AG09309 (cell line): Measurements from ENCODE around the gene MAP4K1.
"Not testable (repeated sequence)": the region's sequence is repeated elsewhere in the genome, so short reads cannot be mapped to it uniquely, and the experiment has no call there.

ENCODE experiments used
- DNase-seq: peaks from one replicate; pipeline ENCODE4 v3.0.0-alpha.2; 2010; ENCODE audit warnings: low read depth
- H3K4me3 ChIP-seq: 2 replicates; pipeline ENCODE4 v1.5.1; 2011; ENCODE audit warnings: mild to moderate bottlenecking, low read depth, low read length, moderate library complexity; ENCODE audit not compliant: control insufficient read depth
- CTCF ChIP-seq: IDR thresholded peaks from 2 replicates; pipeline ENCODE4 v1.5.1; 2011; ENCODE audit warnings: mild to moderate bottlenecking, low read depth, low read length, inconsistent platforms; ENCODE audit not compliant: insufficient read depth, control insufficient read depth; ENCODE audit errors: missing control alignments

Gene MAP4K1

GRCh38 chr19:38561658-38562057 is 56.1 kb downstream of the MAP4K1 start:
- DNase-seq: no peak
- no peak overlapping the region for H3K4me3 ChIP-seq

GRCh38 chr19:38561053-38561606 is 56.6 kb downstream of the MAP4K1 start:
- TF ChIP-seq CTCF: no peak
- no peak for DNase-seq
- no peak overlapping the region for H3K4me3 ChIP-seq

More at GRCh38 chr19:38561658-38562057, 56.1 kb downstream of the MAP4K1 start:
- TF ChIP-seq CTCF: no peak

- TF ChIP-seq CTCF: no peak
- DNase-seq: no peak
- H3K4me3 ChIP-seq: no peak overlapping the region
Observed at GRCh38 chr19:38559428-38560401, 58.0 kb downstream of the MAP4K1 start.

- DNase-seq, H3K4me3 ChIP-seq: not testable (repeated sequence)
Observed at GRCh38 chr19:38558933-38559332, 58.8 kb downstream of the MAP4K1 start.

- H3K4me3 ChIP-seq: no peak overlapping the region
- no peak for DNase-seq
- TF ChIP-seq CTCF: no peak
Observed at GRCh38 chr19:38557205-38557799, 60.5 kb downstream of the MAP4K1 start.

GRCh38 chr19:38556521-38557174 is 61.1 kb downstream of the MAP4K1 start:
- peak; percentile 14 for TF ChIP-seq CTCF
- DNase-seq: no peak
- no peak overlapping the region for H3K4me3 ChIP-seq
